AG10803 (cell line): ENCODE results near the gene LGI1.

Experiments
- DNase-seq: peaks from one replicate; pipeline ENCODE4 v3.0.0; 2010; ENCODE audit warnings: low read depth
- H3K4me3 ChIP-seq: 2 replicates; pipeline ENCODE4 v1.5.1; 2011; ENCODE audit warnings: mild to moderate bottlenecking, low read length, control low read depth
- TF ChIP-seq, protein P1 (sequence below): conservative IDR thresholded peaks from 2 replicates; pipeline ENCODE4 v1.5.1; 2011; ENCODE audit warnings: mild to moderate bottlenecking, low read length, control low read depth, inconsistent platforms

The LGI1 gene

DNA sequence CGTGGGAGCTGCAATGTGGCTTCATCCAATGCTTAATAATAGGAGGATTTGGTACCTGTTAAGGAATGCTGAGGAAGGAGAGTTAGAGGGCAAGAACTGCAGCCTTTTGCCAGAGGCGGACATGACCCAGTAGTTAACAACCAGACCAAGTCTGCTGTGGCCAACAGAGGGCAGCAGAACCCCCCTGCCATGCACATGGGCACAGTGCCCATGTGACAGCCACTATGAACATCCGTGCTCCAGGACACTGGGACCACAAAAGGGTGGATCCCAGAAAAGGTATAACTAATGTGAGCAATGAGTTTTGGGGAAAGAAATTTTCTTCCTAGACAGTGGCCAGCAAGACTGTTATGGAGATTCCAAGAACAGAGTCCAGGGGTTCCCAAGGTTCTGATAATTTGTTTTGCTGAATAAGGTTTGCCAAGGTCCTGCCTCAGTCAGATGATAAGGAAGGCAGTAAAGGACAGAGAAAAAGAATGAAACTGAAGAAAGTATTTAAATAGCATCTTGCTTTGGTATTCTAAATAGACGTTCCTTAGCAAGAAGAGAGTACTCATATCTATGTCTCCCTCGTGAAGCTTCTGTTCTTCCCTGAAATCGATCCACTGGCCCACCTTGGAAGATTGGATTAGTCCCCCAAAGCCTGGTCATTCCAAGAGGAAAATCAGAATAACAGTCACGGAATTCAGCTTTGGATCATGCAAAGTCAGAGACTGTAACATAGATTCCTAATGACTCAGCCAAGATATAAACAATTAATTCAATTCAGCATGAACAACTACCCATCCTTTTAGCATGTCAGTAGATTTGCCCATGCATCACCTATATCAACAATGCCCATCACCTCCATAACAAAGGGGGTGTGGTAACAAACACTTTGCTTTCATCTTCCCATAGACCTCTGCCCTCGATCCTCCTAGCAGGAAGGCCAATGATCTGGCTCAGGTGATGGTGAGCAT lies 56.0 kb downstream of the LGI1 start:
- no peak overlapping the region for H3K4me3 ChIP-seq
- TF ChIP-seq, protein P1, sequence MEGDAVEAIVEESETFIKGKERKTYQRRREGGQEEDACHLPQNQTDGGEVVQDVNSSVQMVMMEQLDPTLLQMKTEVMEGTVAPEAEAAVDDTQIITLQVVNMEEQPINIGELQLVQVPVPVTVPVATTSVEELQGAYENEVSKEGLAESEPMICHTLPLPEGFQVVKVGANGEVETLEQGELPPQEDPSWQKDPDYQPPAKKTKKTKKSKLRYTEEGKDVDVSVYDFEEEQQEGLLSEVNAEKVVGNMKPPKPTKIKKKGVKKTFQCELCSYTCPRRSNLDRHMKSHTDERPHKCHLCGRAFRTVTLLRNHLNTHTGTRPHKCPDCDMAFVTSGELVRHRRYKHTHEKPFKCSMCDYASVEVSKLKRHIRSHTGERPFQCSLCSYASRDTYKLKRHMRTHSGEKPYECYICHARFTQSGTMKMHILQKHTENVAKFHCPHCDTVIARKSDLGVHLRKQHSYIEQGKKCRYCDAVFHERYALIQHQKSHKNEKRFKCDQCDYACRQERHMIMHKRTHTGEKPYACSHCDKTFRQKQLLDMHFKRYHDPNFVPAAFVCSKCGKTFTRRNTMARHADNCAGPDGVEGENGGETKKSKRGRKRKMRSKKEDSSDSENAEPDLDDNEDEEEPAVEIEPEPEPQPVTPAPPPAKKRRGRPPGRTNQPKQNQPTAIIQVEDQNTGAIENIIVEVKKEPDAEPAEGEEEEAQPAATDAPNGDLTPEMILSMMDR: peak; percentile 64
- peak; percentile 34 for DNase-seq

DNA sequence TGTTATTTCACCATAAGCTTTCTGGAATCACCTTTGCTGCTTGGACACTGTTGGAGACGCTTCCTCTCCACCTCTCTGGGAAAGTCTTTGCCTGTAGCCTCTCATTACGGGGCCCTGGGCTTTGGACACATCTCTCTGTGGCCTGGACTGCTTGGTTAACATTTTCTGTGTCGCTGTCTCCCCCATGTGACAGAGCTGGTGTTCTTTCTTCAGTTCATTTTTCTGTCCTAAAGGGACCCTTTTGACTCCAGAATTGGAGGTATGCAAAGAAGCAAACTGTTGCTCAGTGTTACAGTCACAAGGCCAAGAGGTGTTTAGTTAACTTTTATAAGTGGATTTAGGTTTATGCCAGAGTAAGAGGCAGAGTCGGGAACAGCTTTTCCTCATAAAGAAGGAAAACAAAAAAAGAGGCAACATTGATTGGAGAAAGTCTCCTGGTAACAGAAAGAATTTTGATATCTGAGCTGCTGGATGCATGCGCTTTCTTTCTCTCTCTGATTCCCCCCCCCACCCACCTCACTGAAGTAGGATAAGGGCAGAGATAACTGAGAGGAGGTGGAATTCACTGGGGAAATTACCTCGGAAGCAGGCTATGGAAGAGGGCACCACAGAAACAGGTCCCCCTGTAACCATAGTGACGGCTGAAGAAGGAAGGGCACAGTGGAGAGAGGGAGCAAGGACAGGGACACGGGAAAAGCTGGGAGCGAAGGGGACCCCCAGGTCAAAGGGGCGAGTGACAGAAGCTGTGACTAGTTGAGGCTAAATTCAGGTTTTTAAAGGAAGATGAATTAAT lies 57.8 kb downstream of the LGI1 start:
- DNase-seq: no peak
- H3K4me3 ChIP-seq: no peak overlapping the region

DNA sequence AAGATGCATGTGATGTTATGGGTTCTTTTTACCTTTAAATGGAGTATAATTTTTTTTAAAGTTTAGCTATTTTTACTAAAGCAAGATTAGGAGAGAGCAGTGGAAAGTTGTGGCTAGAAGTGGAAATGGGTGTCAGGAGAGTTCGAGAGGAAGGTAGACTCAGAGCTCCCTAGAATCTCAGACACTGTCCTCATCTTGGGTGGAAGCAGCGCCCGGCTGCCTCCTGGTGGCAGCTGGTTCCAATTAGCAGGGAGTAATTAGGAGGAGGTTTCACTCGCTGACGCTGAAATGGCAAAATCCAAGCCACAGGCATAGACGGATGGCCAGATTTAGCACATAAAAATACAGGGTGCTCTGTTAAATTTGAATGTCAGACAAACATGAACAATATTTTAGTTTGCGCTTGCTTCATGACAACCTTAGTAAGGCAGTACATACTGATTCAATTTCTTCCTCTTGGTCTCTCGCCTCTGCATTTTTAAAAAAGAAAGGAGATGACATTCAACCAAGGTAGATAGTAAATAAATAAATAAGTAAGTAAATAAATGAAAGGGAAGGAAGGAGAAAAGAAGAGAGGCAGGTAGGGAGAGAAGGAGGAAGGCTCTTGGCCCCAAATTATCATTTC lies 58.5 kb downstream of the LGI1 start:
- TF ChIP-seq, protein P1: peak; percentile 59
- peak; percentile 80 for DNase-seq
- peak overlapping the region; percentile 33 for H3K4me3 ChIP-seq

More for the DNA sequence above, 57.8 kb downstream of the LGI1 start:
- TF ChIP-seq, protein P1: peak; percentile 25; the same call in 1 of the 2 replicates

DNA sequence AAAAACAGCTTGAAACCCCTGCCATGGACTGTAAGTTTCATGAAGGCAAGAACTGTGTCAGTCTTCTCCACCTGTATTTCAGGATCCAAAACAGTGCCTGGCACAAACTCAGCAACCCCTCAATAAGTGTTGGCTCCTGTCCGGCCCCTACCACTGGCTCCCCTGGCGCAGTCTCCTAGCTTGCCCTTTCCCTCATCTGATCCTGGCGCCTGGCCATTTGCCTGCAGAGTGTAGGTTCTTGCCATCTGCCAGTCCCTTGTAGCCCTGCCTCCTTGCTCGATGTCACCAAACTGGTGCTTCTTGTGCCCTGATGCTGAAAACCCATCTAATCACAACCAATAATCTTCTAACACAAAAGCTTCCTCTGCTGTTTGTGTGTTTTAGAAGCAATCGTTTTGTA lies 60.4 kb downstream of the LGI1 start:
- TF ChIP-seq, protein P1: no peak
- DNase-seq: no peak
- no peak overlapping the region for H3K4me3 ChIP-seq

DNA sequence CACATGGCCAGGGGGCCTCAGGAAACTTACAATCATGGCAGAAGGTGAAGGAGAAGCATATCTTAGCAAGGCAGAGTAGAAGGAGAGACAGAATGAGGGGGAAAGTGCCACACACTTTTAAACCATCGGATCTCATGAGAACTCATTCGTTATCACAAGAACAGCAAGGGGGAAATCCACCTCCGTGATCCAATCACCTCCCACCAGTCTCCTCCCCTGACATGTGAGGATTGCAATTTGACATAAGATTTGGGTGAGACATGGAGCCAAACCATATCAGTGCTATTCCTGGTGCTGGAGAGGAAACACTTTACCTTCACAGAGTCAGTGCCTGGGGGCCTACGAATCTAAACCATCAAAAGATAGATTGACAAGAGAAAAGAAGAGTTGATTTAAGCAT lies 61.8 kb downstream of the LGI1 start:
- no peak overlapping the region for H3K4me3 ChIP-seq
- DNase-seq: no peak
- TF ChIP-seq, protein P1: no peak

DNA sequence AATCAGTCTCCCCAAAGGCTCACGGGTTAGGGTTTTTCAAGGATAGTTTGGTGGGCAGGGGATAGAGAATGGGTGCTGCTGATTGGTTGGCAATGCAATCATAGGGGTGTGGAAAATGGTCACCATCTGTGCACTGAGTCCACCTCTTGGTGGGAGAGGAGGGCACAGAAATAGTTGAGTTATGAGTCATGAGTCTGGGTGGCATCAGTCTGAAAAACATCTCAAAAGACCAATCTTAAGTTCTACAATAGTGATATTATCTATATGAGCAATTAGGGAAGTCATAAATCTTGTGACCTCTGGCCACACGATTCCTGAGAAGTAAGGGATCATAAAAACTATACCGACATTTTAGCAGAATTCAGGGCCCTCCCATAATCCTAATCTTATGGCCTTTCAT lies 62.7 kb downstream of the LGI1 start:
- no peak overlapping the region for H3K4me3 ChIP-seq
- peak; percentile 13 for DNase-seq
- TF ChIP-seq, protein P1: no peak
